KMS-11 (cell line): ENCODE results near the gene DLX3.

Experiments used
- H2AFZ ChIP-seq: fragments of 200-600 bp; sonication (generic); 2 replicates; pipeline ENCODE4 v1.6.1; 2016; ENCODE audit warnings: antibody characterized with exemption, mixed run types, low read depth
- H3K27ac ChIP-seq: fragments of 200-600 bp; sonication (generic); 2 replicates; pipeline ENCODE4 v1.6.1; 2016; ENCODE audit warnings: mild to moderate bottlenecking, mixed run types
- H3K27me3 ChIP-seq: fragments of 200-600 bp; sonication (generic); 2 replicates; pipeline ENCODE4 v1.6.1; 2017; ENCODE audit warnings: mild to moderate bottlenecking, low read depth, mixed run types, moderate library complexity; ENCODE audit not compliant: insufficient read depth
- H3K36me3 ChIP-seq: fragments of 200-600 bp; sonication (generic); 2 replicates; pipeline ENCODE4 v1.6.1; 2017; ENCODE audit warnings: mild to moderate bottlenecking, mixed run types; ENCODE audit not compliant: insufficient read depth
- H3K4me1 ChIP-seq: fragments of 200-600 bp; sonication (generic); 2 replicates; pipeline ENCODE4 v1.6.1; 2016; ENCODE audit warnings: mild to moderate bottlenecking, low read depth, mixed run types; ENCODE audit not compliant: poor library complexity, severe bottlenecking
- H3K4me2 ChIP-seq: fragments of 200-600 bp; sonication (generic); 2 replicates; pipeline ENCODE4 v1.7.0; 2016; ENCODE audit warnings: mild to moderate bottlenecking, mixed run types
- H3K4me3 ChIP-seq: fragments of 200-600 bp; sonication (generic); IDR thresholded peaks from 2 replicates; pipeline ENCODE4 v1.6.1; 2017; ENCODE audit warnings: low read depth, low read length, mixed read lengths; ENCODE audit not compliant: insufficient read depth
- H3K79me2 ChIP-seq: fragments of 200-600 bp; sonication (generic); 2 replicates; pipeline ENCODE4 v1.6.1; 2016; ENCODE audit warnings: low read depth, mixed run types; ENCODE audit not compliant: insufficient read depth
- H3K9ac ChIP-seq: fragments of 200-600 bp; sonication (generic); 2 replicates; pipeline ENCODE4 v1.6.1; 2016; ENCODE audit warnings: mild to moderate bottlenecking, mixed run types
- H4K20me1 ChIP-seq: fragments of 200-600 bp; sonication (generic); 2 replicates; pipeline ENCODE4 v1.6.1; 2016; ENCODE audit warnings: mild to moderate bottlenecking, mixed run types; ENCODE audit not compliant: insufficient read depth
- TF ChIP-seq, protein P1 (sequence below): fragments of 200-600 bp; sonication (generic); conservative IDR thresholded peaks from 2 replicates; pipeline ENCODE4 v1.6.1; 2017; ENCODE audit warnings: low read depth, mild to moderate bottlenecking, antibody characterized with exemption, low read length, moderate library complexity, mixed read lengths

DLX3 gene

DNA sequence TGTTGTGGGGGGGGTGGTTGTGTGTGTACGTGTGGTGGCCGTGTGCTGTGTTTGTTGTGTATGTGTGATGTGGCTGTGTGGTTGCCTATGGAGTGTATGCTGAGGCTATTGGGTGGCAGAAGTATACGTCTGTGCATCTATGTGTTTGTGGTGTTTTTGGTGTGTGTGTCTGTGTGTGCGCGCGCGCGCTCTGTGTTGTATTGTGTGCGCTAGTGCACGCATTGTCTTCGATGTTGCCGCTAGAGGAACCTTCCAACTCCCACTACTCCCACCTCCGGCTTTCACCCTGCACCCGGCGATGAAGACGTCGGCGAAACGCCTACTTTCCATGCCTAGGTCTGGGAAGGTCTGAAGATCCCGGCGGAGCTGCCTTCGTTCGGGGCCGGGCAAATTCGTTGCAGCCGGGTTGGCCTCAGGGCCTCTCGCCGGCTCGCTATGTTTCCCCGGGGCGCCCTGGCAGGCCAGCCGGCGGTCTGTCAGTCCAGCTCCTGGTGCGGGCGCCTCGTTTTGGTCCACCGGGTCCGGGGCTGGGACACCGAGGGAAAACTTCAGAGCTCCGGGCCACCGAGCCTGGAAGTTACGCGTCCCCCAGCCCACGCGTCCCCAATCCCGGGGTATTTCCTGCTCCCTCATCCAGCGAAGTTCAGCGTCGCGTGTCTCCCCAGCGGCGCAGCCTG is 31.3 kb downstream of the DLX3 start:
- H3K27ac ChIP-seq = no peak overlapping the region
- no peak overlapping the region for H3K4me2 ChIP-seq
- no peaks in the 10 kb centered on the region for H4K20me1 ChIP-seq
- H3K27me3 ChIP-seq = peaks cover 91% of the 10 kb centered on the region
- no peak overlapping the region for H3K4me3 ChIP-seq
- H3K79me2 ChIP-seq = no peaks in the 10 kb centered on the region
- H2AFZ ChIP-seq = no peak overlapping the region
- H3K9ac ChIP-seq = no peak overlapping the region
- peaks cover 5% of the 10 kb centered on the region for H3K4me1 ChIP-seq
- TF ChIP-seq, protein P1, sequence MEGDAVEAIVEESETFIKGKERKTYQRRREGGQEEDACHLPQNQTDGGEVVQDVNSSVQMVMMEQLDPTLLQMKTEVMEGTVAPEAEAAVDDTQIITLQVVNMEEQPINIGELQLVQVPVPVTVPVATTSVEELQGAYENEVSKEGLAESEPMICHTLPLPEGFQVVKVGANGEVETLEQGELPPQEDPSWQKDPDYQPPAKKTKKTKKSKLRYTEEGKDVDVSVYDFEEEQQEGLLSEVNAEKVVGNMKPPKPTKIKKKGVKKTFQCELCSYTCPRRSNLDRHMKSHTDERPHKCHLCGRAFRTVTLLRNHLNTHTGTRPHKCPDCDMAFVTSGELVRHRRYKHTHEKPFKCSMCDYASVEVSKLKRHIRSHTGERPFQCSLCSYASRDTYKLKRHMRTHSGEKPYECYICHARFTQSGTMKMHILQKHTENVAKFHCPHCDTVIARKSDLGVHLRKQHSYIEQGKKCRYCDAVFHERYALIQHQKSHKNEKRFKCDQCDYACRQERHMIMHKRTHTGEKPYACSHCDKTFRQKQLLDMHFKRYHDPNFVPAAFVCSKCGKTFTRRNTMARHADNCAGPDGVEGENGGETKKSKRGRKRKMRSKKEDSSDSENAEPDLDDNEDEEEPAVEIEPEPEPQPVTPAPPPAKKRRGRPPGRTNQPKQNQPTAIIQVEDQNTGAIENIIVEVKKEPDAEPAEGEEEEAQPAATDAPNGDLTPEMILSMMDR = no peak
- no peaks in the 10 kb centered on the region for H3K36me3 ChIP-seq

- Histone ChIP-seq H4K20me1 (no peaks in the 10 kb centered on the region), H3K4me3 (no peak overlapping the region), H3K79me2 (no peaks in the 10 kb centered on the region), H3K4me1 (peaks cover 2% of the 10 kb centered on the region), H3K4me2 (no peak overlapping the region), H3K27ac (no peak overlapping the region), H3K36me3 (no peaks in the 10 kb centered on the region), H3K9ac (no peak overlapping the region), H3K27me3 (peaks cover 91% of the 10 kb centered on the region), H2AFZ (no peak overlapping the region)
- TF ChIP-seq, protein P1 = no peak
Observed at GRCh38 chr17:49963309-49963625, 31.8 kb downstream of the DLX3 start.

GRCh38 chr17:49962599-49963308 is 32.3 kb downstream of the DLX3 start:
- H3K27me3 ChIP-seq = peaks cover 88% of the 10 kb centered on the region
- no peak overlapping the region for H3K9ac ChIP-seq

GRCh38 chr17:49959183-49959935 is 35.7 kb downstream of the DLX3 start:
- no peak overlapping the region for H3K27ac ChIP-seq
- no peaks in the 10 kb centered on the region for H4K20me1 ChIP-seq
- H3K27me3 ChIP-seq = peaks cover 86% of the 10 kb centered on the region
- no peak overlapping the region for H2AFZ ChIP-seq
- no peaks in the 10 kb centered on the region for H3K4me1 ChIP-seq
- no peaks in the 10 kb centered on the region for H3K36me3 ChIP-seq
- no peaks in the 10 kb centered on the region for H3K79me2 ChIP-seq
- H3K4me3 ChIP-seq = no peak overlapping the region
- TF ChIP-seq, protein P1 = no peak
- H3K9ac ChIP-seq = no peak overlapping the region
- H3K4me2 ChIP-seq = no peak overlapping the region

More at GRCh38 chr17:49962599-49963308, 32.3 kb downstream of the DLX3 start:
- H3K79me2 ChIP-seq = no peaks in the 10 kb centered on the region
- no peaks in the 10 kb centered on the region for H4K20me1 ChIP-seq
- TF ChIP-seq, protein P1 = no peak
- no peaks in the 10 kb centered on the region for H3K36me3 ChIP-seq
- no peak overlapping the region for H3K4me3 ChIP-seq
- H3K4me2 ChIP-seq = no peak overlapping the region
- H3K27ac ChIP-seq = no peak overlapping the region
- H3K4me1 ChIP-seq = no peaks in the 10 kb centered on the region
- no peak overlapping the region for H2AFZ ChIP-seq
